ENCODE data around the gene RGS6.

DNA sequence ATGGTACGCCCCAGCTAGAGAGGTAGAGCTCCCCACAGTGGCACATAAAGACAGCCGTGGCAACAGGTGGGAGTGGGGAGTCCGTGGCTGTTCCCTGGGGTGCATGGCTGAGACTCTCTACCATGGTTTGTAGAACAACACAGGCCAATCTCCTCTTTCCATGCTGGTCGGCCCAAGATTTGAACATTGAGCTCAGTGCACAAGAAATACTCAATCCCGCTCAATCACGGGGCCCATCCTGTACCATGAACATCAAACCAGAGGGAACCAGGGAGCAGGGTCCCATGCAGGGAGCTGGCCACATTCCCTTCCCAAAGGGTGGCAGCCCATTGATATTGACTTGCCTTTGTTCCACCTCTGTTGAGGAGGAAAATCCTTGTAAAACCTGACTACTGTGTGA is 608.6 kb downstream of the RGS6 start:
- TF ChIP-seq, protein P1, sequence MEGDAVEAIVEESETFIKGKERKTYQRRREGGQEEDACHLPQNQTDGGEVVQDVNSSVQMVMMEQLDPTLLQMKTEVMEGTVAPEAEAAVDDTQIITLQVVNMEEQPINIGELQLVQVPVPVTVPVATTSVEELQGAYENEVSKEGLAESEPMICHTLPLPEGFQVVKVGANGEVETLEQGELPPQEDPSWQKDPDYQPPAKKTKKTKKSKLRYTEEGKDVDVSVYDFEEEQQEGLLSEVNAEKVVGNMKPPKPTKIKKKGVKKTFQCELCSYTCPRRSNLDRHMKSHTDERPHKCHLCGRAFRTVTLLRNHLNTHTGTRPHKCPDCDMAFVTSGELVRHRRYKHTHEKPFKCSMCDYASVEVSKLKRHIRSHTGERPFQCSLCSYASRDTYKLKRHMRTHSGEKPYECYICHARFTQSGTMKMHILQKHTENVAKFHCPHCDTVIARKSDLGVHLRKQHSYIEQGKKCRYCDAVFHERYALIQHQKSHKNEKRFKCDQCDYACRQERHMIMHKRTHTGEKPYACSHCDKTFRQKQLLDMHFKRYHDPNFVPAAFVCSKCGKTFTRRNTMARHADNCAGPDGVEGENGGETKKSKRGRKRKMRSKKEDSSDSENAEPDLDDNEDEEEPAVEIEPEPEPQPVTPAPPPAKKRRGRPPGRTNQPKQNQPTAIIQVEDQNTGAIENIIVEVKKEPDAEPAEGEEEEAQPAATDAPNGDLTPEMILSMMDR (IDR thresholded peaks at IDR 0.05 in 4 of 5, conservative IDR thresholded peaks at IDR 0.05 in 1 of 5): no peak
- TF ChIP-seq POLR2A (IDR thresholded peaks at IDR 0.05): no peak

Measured in gastrocnemius medialis (tissue), 4 donors.